ENCODE data around the gene ZCCHC24. TPM values are rescaled to one million over a fixed set of nuclear protein-coding genes. Genes with fewer than 3 reads are reported as not detected.

ZCCHC24 gene
- total and polyA plus RNA-seq, 2 donors (not counting 3 experiments of a cell fraction or from before 2014, with no cell fraction given), result 5.2 to 8.4 TPM

DNA sequence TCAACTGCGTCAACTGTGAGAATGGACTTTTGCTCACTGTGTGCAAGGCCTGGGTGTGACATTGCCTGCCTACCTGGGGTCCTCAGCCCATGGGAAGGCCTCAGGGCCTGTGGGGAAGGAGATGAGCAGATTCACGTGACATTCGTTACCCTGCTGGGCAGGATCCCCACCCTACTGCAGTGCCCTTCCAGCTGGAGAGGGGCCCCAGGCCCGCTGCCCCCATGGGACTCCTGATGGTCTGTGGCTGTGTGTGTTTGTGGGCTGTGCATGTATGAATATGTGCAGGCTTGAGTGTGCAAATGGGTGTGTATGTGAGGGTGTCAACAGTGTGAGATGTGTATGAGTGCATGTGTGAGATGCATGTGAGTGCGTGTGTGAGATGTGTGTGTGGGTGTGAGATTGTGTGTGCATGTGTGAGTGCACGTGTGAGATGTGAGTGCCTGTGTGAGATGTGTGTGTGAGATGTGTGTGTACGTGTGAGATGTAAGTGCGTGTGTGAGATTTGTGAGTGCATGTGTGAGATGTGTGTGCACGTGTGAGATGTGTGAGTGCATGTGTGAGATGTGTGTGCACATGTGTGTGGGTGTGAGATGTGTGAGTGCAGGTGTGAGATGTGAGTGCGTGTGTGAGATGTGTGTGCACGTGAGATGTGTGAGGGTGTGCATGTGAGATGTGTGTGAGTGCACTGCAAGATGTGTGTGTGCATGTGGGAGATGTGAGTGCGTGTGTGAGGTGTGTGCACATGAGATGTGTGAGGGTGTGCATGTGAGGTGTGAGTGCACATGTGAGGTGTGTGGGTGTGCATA is 68.5 kb downstream of the ZCCHC24 start:
- Histone ChIP-seq H3K36me3 (ENCODE audit: control insufficient read depth in 2 of 2, extremely low read depth in 1 of 2, insufficient read depth in 2 of 2, low read length in 2 of 2) (no peaks in the 10 kb centered on the region), H3K79me2 (ENCODE audit: control insufficient read depth, insufficient read depth, low read length) (no peaks in the 10 kb centered on the region), H2AFZ (ENCODE audit: low read depth, low read length) (no peak overlapping the region), H3K27me3 (ENCODE audit: control insufficient read depth in 2 of 2, insufficient read depth in 2 of 2, low read length in 2 of 2) (peaks cover 0 to 4% of the 10 kb centered on the region in 2 experiments), H4K20me1 (replicated peaks; ENCODE audit: control insufficient read depth, extremely low read depth, insufficient read depth, low read length) (no peaks in the 10 kb centered on the region), H3K9ac (replicated peaks; ENCODE audit: extremely low read depth, insufficient read depth, low read length) (no peak overlapping the region), H3K9me3 (replicated peaks; ENCODE audit: control insufficient read depth, insufficient read depth, low read length) (no peaks in the 10 kb centered on the region), H3K4me3 (replicated peaks in 1 of 3; ENCODE audit: insufficient read depth in 1 of 3, low read depth in 1 of 3, low read length in 3 of 3) (no peak overlapping the region), H3K4me1 (ENCODE audit: control insufficient read depth, extremely low read depth, insufficient read depth, low read length) (no peaks in the 10 kb centered on the region), H3K9me1 (replicated peaks; ENCODE audit: control insufficient read depth, extremely low read depth, insufficient read depth, low read length) (no peaks in the 10 kb centered on the region), H3K4me2 (ENCODE audit: insufficient read depth, low read length) (no peak overlapping the region), H3K27ac (ENCODE audit: insufficient read depth, low read depth, low read length) (no peak overlapping the region)
- ChIA-PET CTCF (interaction anchor here (0.8 to 5.2 kb wide), 3 partner anchors 28 to 91 kb away, joined by 3 to 139 read pairs (median 9); no protein-coding TSS in a partner anchor), POLR2A (no interaction called here)
- dilution Hi-C loops (cut with MboI; ENCODE audit: extremely low pct_ligation_motif_present, low sequenced_read_pairs) (no loop called here), intact Hi-C loops (cut with micrococcal nuclease) (no loop called here)
- DNase-seq (ENCODE audit: low read depth, low spot score) (no peak), FAIRE-seq (no peak)
- no TSS peak for BruUV-seq (replicated peaks)
- TF ChIP-seq, protein P1, sequence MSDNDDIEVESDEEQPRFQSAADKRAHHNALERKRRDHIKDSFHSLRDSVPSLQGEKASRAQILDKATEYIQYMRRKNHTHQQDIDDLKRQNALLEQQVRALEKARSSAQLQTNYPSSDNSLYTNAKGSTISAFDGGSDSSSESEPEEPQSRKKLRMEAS (IDR thresholded peaks at IDR 0.05; ENCODE audit: insufficient read depth, insufficient read length), result no peak
- TF ChIP-seq GATA2 (IDR thresholded peaks at IDR 0.05; ENCODE audit: insufficient read depth, insufficient read length, low read depth, low read length) (no peak), FOS (IDR thresholded peaks at IDR 0.05; ENCODE audit: borderline replicate concordance, insufficient read depth, low read length) (no peak), POLR2A (IDR thresholded peaks at IDR 0.05; ENCODE audit: low read depth, low read length) (no peak), EZH2 (IDR thresholded peaks at IDR 0.05; ENCODE audit: borderline replicate concordance, low read depth, low read length, severe bottlenecking) (no peak), JUN (IDR thresholded peaks at IDR 0.05; ENCODE audit: borderline replicate concordance, insufficient read depth, insufficient read length, low read depth) (no peak), POLR2AphosphoS5 (IDR thresholded peaks at IDR 0.05; ENCODE audit: insufficient read depth, low read depth, low read length) (no peak), MYC (IDR thresholded peaks at IDR 0.05; ENCODE audit: low read depth, low read length) (no peak)
- TF ChIP-seq, protein P2, sequence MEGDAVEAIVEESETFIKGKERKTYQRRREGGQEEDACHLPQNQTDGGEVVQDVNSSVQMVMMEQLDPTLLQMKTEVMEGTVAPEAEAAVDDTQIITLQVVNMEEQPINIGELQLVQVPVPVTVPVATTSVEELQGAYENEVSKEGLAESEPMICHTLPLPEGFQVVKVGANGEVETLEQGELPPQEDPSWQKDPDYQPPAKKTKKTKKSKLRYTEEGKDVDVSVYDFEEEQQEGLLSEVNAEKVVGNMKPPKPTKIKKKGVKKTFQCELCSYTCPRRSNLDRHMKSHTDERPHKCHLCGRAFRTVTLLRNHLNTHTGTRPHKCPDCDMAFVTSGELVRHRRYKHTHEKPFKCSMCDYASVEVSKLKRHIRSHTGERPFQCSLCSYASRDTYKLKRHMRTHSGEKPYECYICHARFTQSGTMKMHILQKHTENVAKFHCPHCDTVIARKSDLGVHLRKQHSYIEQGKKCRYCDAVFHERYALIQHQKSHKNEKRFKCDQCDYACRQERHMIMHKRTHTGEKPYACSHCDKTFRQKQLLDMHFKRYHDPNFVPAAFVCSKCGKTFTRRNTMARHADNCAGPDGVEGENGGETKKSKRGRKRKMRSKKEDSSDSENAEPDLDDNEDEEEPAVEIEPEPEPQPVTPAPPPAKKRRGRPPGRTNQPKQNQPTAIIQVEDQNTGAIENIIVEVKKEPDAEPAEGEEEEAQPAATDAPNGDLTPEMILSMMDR (IDR thresholded peaks at IDR 0.05; ENCODE audit: extremely low read depth in 1 of 2, insufficient read depth in 1 of 2, low read depth in 1 of 2, low read length in 2 of 2), result no peak

Data from endothelial cell of umbilical vein (primary cell).